ENCODE data around the gene FRMD6.
"Not testable (repeated sequence)": the region's sequence is repeated elsewhere in the genome, so short reads cannot be mapped to it uniquely, and the experiment has no call there.

FRMD6 gene

DNA sequence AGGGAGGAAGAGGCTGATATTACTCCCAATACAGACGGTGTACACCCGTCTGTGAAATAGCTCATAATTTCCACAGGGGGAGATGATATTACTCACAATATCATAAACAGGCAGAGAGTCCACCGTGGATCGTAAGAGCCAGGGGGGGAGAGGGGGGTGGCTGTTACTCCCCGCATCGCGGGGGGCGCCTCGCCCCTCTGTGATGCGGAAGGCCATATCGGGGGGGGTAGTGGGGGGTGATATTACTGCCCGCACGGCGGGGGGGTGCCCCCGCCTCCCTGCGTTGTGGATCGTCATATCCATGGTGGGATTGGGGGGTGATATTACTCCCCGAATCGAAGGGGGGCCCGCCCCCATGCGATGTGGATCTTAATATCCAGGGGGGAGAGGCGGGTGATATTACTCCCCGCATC lies 91.9 kb downstream of the FRMD6 start:
- no peak overlapping the region for H3K27ac Mint-ChIP-seq
- peaks cover 10% of the 10 kb centered on the region for H3K27me3 Mint-ChIP-seq
- H3K4me1 Mint-ChIP-seq (ENCODE audit: low read depth), result no peaks in the 10 kb centered on the region
- H3K9me3 Mint-ChIP-seq (ENCODE audit: low read depth), result no peaks in the 10 kb centered on the region
- no peak overlapping the region for H3K4me3 Mint-ChIP-seq
- no peaks in the 10 kb centered on the region for H3K36me3 Mint-ChIP-seq

DNA sequence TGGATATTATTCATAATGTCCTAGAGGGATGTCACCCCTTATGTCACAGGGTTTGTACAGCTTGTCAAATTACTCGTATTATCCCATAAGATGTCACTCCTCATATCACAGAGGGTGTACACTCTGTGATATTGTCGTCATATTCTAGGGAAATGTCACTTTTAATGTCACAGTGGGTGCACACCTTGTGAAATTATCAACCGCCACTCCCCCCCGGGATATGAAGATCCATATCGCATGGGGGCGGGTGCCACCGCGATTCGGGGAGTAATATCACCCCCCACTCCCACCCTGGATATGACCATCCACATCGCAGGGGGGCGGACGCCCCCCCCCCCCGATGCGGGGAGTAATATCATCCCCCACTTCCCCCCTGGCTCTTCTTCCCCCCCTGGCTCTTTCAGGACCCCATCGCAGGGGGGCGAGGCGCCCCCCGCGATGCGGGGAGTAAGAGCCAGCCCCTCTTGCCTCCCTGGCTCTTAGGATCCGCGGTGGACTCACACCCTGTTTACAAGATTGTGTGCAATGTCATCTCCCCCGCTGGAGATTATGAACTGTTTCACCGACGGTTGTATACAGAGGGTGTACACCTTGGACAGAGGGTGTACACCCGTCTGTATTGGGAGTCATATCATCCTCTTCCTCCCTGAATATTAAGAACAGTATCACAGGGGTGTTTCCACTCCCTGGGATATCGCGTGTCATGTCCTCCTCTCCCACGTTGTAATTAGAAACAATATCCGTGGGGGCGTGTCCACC lies 92.8 kb downstream of the FRMD6 start:
- Mint-ChIP-seq H3K27me3 (peaks cover 12% of the 10 kb centered on the region), H3K27ac (no peak overlapping the region), H3K9me3 (ENCODE audit: low read depth) (no peaks in the 10 kb centered on the region)

GRCh38 chr14:51746823-51747222 lies 95.1 kb downstream of the FRMD6 start:
- H3K27ac Mint-ChIP-seq; H3K4me1 Mint-ChIP-seq (ENCODE audit: low read depth); H3K4me3 Mint-ChIP-seq; H3K36me3 Mint-ChIP-seq; H3K9me3 Mint-ChIP-seq (ENCODE audit: low read depth): not testable (repeated sequence)
- peaks cover 12% of the 10 kb centered on the region for H3K27me3 Mint-ChIP-seq

More for the DNA sequence above, 92.8 kb downstream of the FRMD6 start:
- no peaks in the 10 kb centered on the region for H3K36me3 Mint-ChIP-seq
- no peaks in the 10 kb centered on the region for H3K4me1 Mint-ChIP-seq (ENCODE audit: low read depth)
- no peak overlapping the region for H3K4me3 Mint-ChIP-seq

GRCh38 chr14:51750542-51750941 lies 98.8 kb downstream of the FRMD6 start:
- H3K36me3 Mint-ChIP-seq, result no peaks in the 10 kb centered on the region
- H3K4me1 Mint-ChIP-seq (ENCODE audit: low read depth), result peaks cover 4% of the 10 kb centered on the region
- H3K4me3 Mint-ChIP-seq, result no peak overlapping the region
- no peak overlapping the region for H3K27ac Mint-ChIP-seq
- H3K9me3 Mint-ChIP-seq (ENCODE audit: low read depth), result no peaks in the 10 kb centered on the region
- H3K27me3 Mint-ChIP-seq, result peaks cover 5% of the 10 kb centered on the region

DNA sequence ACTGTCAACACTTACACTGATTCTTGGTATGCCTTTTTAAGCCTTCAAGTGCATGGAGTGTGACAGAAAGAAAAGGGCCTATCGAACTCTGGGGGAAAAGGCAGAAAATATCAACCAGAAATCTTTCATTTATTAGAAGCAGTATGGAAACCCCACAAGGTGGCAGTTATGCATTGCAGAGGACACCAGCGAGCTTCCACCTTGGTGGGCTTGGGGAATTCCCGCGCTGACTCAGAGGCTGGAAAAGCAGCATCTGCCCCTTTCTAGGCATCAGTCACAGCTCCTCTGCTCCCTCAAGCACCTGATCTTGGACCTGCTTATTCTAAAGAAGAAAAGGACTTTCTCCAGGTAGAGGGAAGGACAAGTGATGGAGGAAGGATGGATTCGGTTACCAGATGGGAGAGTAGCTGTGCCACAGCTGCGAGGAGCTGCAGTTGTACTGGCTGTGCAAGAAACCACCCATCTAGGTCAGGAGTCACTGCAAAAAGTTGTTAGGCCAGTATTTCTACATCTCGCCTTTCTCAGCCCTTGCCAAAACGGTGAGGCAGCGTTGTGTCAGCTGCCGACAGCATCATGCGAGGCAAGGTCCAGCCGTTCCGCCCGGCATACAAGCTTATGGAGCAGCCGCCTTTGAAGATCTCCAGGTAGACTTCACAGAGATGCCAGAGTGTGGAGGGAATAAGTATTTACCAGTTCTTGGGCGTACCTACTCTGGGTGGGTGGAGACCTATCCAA lies 100.1 kb downstream of the FRMD6 start:
- H3K27me3 Mint-ChIP-seq; H3K4me3 Mint-ChIP-seq; H3K27ac Mint-ChIP-seq; H3K9me3 Mint-ChIP-seq (ENCODE audit: low read depth); H3K36me3 Mint-ChIP-seq; H3K4me1 Mint-ChIP-seq (ENCODE audit: low read depth): not testable (repeated sequence)

- Mint-ChIP-seq H3K4me3 (peak overlapping the region; percentile 47), H3K4me1 (ENCODE audit: low read depth) (peaks cover 17% of the 10 kb centered on the region), H3K27ac (peak overlapping the region; percentile 34)
- H3K27me3 Mint-ChIP-seq; H3K36me3 Mint-ChIP-seq; H3K9me3 Mint-ChIP-seq (ENCODE audit: low read depth): not testable (repeated sequence)
Observed at GRCh38 chr14:51757756-51758155, 106.0 kb downstream of the FRMD6 start.

GRCh38 chr14:51759950-51760349 lies 108.2 kb downstream of the FRMD6 start:
- no peak overlapping the region for H3K4me3 Mint-ChIP-seq
- peaks cover 2% of the 10 kb centered on the region for H3K36me3 Mint-ChIP-seq
- peak overlapping the region; percentile 3 for H3K27ac Mint-ChIP-seq
- peaks cover 8% of the 10 kb centered on the region for H3K27me3 Mint-ChIP-seq
- no peaks in the 10 kb centered on the region for H3K9me3 Mint-ChIP-seq (ENCODE audit: low read depth)
- H3K4me1 Mint-ChIP-seq (ENCODE audit: low read depth), result peaks cover 17% of the 10 kb centered on the region

- not testable (repeated sequence) for H3K4me3 Mint-ChIP-seq; H3K27ac Mint-ChIP-seq; H3K36me3 Mint-ChIP-seq; H3K4me1 Mint-ChIP-seq (ENCODE audit: low read depth); H3K9me3 Mint-ChIP-seq (ENCODE audit: low read depth)
- H3K27me3 Mint-ChIP-seq, result peaks cover 15% of the 10 kb centered on the region
Observed at GRCh38 chr14:51765726-51766125, 114.0 kb downstream of the FRMD6 start.

GRCh38 chr14:51766586-51766985 lies 114.9 kb downstream of the FRMD6 start:
- H3K4me1 Mint-ChIP-seq (ENCODE audit: low read depth); H3K9me3 Mint-ChIP-seq (ENCODE audit: low read depth); H3K4me3 Mint-ChIP-seq; H3K36me3 Mint-ChIP-seq; H3K27ac Mint-ChIP-seq: not testable (repeated sequence)
- H3K27me3 Mint-ChIP-seq, result peaks cover 15% of the 10 kb centered on the region

GRCh38 chr14:51769261-51769660 lies 117.6 kb downstream of the FRMD6 start:
- H3K9me3 Mint-ChIP-seq (ENCODE audit: low read depth); H3K4me1 Mint-ChIP-seq (ENCODE audit: low read depth); H3K27ac Mint-ChIP-seq; H3K36me3 Mint-ChIP-seq; H3K4me3 Mint-ChIP-seq: not testable (repeated sequence)
- H3K27me3 Mint-ChIP-seq, result peaks cover 10% of the 10 kb centered on the region

DNA sequence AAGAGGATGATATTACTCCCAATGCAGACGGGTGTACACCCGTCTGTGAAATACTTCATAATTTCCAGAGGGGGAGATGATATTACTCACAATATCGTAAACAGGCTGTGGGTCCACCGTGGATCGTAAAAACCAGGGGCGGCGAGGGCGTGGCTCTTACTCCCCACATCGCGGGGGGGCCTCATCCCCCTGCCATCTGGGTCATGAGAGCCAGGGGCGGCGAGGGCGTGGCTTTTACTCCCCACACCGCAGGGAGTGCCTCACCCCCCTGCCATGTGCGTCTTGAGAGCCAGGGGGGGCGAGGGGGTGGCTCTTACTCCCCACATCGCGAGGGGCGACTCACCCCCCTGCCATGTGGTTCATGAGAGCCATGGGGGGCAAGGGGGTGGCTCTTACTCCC lies 122.5 kb downstream of the FRMD6 start:
- Mint-ChIP-seq H3K4me3 (no peak overlapping the region), H3K36me3 (no peaks in the 10 kb centered on the region), H3K27ac (no peak overlapping the region), H3K27me3 (peaks cover 5% of the 10 kb centered on the region), H3K4me1 (ENCODE audit: low read depth) (peaks cover 3% of the 10 kb centered on the region), H3K9me3 (ENCODE audit: low read depth) (no peaks in the 10 kb centered on the region)

- H3K4me3 Mint-ChIP-seq, result no peak overlapping the region
- no peaks in the 10 kb centered on the region for H3K36me3 Mint-ChIP-seq
- no peak overlapping the region for H3K27ac Mint-ChIP-seq
- peaks cover 6% of the 10 kb centered on the region for H3K27me3 Mint-ChIP-seq
- peaks cover 12% of the 10 kb centered on the region for H3K4me1 Mint-ChIP-seq (ENCODE audit: low read depth)
- H3K9me3 Mint-ChIP-seq (ENCODE audit: low read depth), result no peaks in the 10 kb centered on the region
Observed at GRCh38 chr14:51776102-51776894, 124.6 kb downstream of the FRMD6 start.

- Mint-ChIP-seq H3K27me3 (peaks cover 9% of the 10 kb centered on the region), H3K9me3 (ENCODE audit: low read depth) (peaks cover 5% of the 10 kb centered on the region), H3K36me3 (peaks cover 4% of the 10 kb centered on the region), H3K4me1 (ENCODE audit: low read depth) (peaks cover 21% of the 10 kb centered on the region), H3K27ac (no peak overlapping the region), H3K4me3 (peak overlapping the region; percentile 8)
Observed at GRCh38 chr14:51780006-51780692, 128.4 kb downstream of the FRMD6 start.
